GM19328 (cell line): ENCODE data around the gene TFAP2D.

ENCODE experiments used
- ATAC-seq: cut with Tn5 transposase; IDR thresholded peaks from one replicate; pipeline ENCODE4 v1.9.1; 2021; ENCODE audit warnings: mild to moderate bottlenecking, moderate library complexity; ENCODE audit not compliant: unreplicated experiment

Gene TFAP2D

DNA sequence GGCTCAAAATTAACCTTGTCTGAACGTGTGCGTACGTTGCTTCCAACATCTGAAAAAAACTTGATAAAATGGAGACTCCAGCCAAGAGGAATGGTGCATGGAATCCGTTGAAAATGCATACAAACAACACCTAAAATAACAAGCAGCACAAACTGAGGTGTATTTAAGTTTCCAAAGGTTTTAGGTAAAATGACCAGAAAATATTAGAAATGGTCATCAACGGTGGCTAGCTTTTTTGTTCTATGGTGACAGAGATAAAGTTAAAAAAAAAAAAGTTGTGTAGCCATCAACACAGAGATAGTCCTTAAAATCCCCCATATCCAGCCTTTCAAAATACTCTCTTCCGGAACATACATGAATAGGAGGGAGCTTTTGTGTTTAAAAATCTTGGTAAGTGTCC is 104.7 kb downstream of the TFAP2D start:
- no peak for ATAC-seq

DNA sequence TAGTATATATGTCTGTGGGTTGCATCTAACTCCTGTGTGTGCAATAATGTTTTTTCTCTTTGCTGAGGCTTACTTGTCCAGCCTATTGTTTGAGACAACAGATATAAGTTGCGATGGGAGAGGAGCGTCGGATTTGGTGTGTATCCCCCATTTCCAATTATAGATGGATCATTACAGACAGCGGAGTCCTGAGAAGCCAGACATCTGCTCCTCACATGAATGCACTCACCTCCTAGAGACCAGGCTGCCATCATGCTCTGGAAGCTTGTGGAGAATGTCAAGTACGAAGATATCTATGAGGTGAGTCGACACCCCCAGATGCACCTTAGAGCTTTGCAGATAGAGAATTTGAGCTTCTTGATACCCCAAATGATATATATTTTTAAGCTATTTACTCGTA is 105.3 kb downstream of the TFAP2D start, which contains the start of gene TFAP2B:
TFAP2B (plus strand) TSS at position 199 of the 400 bp plus-strand sequence; CDS start at position 220, 21 bp downstream.
- no peak for ATAC-seq

DNA sequence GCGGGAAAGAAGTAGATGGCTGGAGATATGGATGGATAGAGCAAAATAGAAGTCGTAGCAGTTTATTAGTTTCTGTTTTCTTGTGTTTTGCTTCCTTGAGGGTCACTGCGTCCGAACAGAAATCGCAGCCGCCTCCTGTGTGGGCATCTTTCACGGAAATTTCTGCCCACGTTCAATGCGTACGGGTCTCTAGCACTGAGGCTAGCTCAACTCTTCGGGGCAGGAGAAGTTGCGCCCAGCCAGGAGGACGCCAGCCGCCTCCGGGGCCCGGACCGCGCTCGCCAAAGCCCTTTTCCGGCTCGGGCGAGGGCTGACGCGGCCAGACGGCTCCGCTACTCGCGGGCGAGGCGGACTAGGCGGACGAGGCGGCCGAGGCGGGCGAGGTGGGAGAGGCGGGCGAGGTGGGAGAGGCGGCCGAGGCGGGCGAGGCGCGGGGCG is 106.2 kb downstream of the TFAP2D start:
- no peak for ATAC-seq

DNA sequence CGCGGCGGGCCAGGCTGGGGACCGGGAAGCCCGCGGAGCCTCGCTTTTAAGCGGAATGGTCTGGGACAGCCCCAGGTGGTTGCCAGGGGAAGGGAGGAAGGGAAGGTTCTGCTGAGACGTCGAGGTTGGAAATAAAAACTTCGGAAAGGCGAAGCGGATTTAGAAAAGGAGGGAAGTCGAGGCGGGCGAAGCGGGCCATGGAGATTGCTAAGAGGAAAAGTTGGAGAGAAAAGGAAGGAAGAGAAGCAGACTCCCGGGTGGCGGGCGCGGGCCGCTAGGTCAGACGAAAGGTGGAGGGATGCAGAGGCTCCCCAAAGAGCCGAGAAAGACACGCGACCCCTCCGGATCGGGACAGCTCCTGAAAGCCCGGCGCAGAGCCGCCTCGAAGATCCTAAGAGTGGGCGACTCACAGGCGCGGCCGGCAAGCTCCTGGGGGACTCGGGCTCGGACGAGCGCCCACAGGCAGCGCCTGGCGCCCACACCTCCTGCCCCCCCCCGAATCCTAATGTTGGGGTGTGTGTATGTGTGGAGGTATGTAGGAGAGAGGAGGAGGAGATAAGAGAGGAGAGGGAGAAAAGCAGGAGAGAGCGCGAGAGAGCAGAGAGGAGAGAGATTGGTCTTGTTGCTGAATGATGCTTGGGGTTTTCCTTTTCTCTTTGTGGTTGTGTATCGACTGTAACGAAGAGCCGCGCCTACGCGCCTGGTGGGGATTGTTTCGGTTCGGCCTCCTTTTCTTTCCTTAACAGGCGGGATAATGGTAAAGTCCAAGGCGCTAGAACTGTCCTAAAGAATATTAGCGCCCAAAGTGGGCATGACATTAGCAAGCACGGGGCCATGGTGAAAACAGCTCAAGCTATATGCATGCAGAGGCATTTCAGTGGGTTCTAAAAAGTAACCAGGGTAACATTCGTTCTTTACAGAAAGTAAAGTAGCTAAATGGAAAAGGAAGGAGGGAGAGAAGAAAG is 106.9 kb downstream of the TFAP2D start:
- ATAC-seq = no peak

DNA sequence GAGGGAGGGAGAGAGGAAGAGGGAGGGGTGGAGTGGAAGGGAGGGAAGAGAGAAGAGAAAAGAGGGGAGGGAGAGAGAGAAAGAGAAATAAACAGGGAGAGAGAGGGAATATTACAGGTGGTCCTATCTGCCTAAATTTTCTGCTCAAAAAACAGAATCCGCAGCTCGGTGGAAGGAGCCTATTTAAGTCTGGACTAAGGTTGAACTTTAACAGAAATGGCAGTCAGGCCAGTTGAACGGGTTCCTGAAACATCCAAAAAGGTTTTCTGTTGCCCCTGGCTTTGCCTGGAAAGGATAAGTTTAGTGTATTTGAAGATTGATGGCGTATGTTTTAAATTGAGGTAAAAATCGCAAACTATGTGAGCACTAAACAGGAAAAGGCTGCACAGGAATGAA is 107.5 kb downstream of the TFAP2D start:
- ATAC-seq = no peak

DNA sequence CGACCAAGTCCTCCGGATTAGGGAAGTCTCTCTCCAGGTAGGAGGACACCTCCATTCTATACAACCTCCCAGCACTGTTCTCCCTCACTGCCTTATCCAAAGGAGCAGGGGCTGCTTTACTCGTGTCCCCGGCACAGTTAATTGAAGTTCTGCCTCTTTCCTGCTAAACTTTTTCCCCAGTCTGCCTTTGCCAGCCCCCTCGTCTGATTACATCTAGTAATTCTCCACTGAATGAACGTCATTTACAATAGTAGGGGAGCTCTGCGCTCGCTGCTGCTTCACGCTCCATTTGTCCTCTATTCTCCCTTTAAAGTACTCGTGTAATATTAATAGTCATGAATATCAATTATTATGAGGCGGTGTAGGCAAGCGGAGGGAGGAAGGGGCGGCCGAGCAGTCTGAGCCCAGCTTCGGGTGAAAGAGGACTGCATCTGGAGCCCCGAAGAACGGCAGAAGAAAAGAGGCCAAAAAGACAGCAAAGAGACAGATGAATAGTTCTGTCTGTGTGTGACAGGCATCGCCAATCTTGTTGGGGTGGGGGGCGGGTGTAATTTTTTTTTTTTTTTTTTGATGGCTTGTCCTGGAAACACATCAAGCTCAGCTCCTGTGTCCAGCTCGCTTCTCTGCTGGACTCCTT is 108.2 kb downstream of the TFAP2D start:
- no peak for ATAC-seq

DNA sequence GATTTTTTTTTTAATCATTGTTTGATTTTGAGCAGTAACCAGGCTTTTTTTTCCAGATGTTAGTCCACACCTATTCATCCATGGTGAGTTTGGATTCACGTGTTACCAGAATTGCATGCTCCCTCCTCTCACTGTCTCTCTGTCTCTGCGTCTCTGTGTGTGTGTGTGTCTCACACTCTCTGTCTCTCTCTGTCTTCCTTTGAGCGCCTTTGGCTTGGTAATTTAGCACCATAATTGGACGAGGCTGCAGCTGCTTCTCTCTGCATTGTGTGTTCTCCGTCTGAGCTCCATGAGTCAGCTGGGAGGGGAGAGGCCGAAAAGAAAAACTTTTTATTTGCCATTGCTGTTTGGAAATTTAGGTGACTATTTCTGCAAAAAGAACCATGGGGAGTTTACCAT is 108.8 kb downstream of the TFAP2D start:
- ATAC-seq = no peak
